Measurements from ENCODE around the gene ADGRL2.

DNA sequence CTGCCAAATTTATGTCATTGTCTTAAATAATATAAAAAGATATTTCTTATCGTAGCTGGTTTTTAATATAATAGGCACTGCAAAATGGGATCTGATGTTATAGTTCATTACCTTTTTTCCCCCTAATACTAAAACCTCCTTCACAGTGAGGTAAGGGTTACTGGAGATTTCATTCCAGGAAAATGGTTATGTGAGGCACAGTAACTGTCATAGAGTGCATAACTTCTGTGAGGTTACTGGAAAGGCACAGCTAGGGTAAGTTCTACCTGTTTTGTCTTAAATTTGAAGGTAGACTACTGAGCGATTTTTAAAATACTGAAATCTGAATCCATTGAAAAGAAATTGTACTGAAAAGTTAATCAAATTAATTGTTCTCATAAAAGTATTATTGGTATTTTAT lies 13.0 kb downstream of the ADGRL2 start:
- no peak for TF ChIP-seq EP300 (conservative IDR thresholded peaks at IDR 0.05; ENCODE audit: poor library complexity, severe bottlenecking)
- TF ChIP-seq, protein P1, sequence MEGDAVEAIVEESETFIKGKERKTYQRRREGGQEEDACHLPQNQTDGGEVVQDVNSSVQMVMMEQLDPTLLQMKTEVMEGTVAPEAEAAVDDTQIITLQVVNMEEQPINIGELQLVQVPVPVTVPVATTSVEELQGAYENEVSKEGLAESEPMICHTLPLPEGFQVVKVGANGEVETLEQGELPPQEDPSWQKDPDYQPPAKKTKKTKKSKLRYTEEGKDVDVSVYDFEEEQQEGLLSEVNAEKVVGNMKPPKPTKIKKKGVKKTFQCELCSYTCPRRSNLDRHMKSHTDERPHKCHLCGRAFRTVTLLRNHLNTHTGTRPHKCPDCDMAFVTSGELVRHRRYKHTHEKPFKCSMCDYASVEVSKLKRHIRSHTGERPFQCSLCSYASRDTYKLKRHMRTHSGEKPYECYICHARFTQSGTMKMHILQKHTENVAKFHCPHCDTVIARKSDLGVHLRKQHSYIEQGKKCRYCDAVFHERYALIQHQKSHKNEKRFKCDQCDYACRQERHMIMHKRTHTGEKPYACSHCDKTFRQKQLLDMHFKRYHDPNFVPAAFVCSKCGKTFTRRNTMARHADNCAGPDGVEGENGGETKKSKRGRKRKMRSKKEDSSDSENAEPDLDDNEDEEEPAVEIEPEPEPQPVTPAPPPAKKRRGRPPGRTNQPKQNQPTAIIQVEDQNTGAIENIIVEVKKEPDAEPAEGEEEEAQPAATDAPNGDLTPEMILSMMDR (IDR thresholded peaks at IDR 0.05; ENCODE audit: poor library complexity, severe bottlenecking) = no peak
- no peak for TF ChIP-seq POLR2AphosphoS5 (IDR thresholded peaks at IDR 0.05)
- TF ChIP-seq RAD21 (conservative IDR thresholded peaks at IDR 0.05) = no peak
- no peak for TF ChIP-seq EZH2 (IDR thresholded peaks at IDR 0.05; ENCODE audit: borderline replicate concordance, insufficient read depth, low read length, poor library complexity, severe bottlenecking)
- no peak for TF ChIP-seq TAF1 (IDR thresholded peaks at IDR 0.05; ENCODE audit: low read depth)

Data from neural cell (in vitro differentiated cells).